K562 (cell line): ENCODE results near the gene CD300H. TPM values are rescaled to one million over a fixed set of nuclear protein-coding genes. Genes with fewer than 3 reads are reported as not detected.

ENCODE experiments used
- ATAC-seq: fragments of 200-7000 bp; cut with Tn5 transposase; 3 replicates; pipeline ENCODE4 v1.9.1; 2020; ENCODE audit warnings: moderate library complexity
- BruUV-seq: library from RNA; stranded (reverse); fragments of 400-500 nt; replicated peaks from 2 replicates; lab custom pipeline; 2021; lab: Mats Ljungman, UMichigan
- CTCF ChIA-PET: fragments of 300-600 bp; formaldehyde crosslinking; extraction: SDS; loops from one replicate; lab custom pipeline; 2021; ENCODE audit warnings: low intra/inter-chr PET ratio; lab: Yijun Ruan, JAX
- POLR2A ChIA-PET: fragments of 300-600, 350-650 bp; sonication (Branson Sonifier 250); formaldehyde crosslinking; extraction: SDS; loops from one replicate; lab custom pipeline; 2021; ENCODE audit warnings: antibody characterized with exemption, inconsistent platforms; lab: Yijun Ruan, JAX
- DNase-seq, 4 experiments: peaks; one replicate each; pipeline versions ENCODE4 v3.0.0 to v3.0.0-alpha.2; 2011 to 2018; ENCODE audit warnings: low spot score in 3 of 4, mixed read lengths in 3 of 4; ENCODE audit errors: extremely low read depth in 1 of 4
- FAIRE-seq: peaks from 2 replicates; lab custom pipeline; 2011; peaks lifted over from hg19 to GRCh38; lab: Jason Lieb, UNC
- H2AFZ ChIP-seq: 2 replicates; pipeline ENCODE4 v1.6.0; 2011; ENCODE audit warnings: low read depth, low read length, control low read depth, inconsistent platforms
- H3K27ac ChIP-seq: fragments of 200-600 bp; 3 replicates; pipeline ENCODE4 v1.8.0; 2011; ENCODE audit warnings: low read depth, mild to moderate bottlenecking, control low read depth, inconsistent platforms, low read length, moderate library complexity, mixed read lengths; ENCODE audit errors: extremely low read depth
- H3K27me3 ChIP-seq, 2 experiments: fragments of 300-600 bp in 1 of 2; 2 replicates in 1 of 2; 3 replicates in 1 of 2; pipeline versions ENCODE4 v1.6.0 to v1.8.0; 2011; ENCODE audit warnings: inconsistent platforms in 2 of 2, low read length in 2 of 2, mild to moderate bottlenecking in 1 of 2, mixed read lengths in 1 of 2, moderate library complexity in 1 of 2; ENCODE audit not compliant: control insufficient read depth in 2 of 2, insufficient read depth in 2 of 2
- H3K36me3 ChIP-seq: fragments of 300-600 bp; 3 replicates; pipeline ENCODE4 v1.8.0; 2011; ENCODE audit warnings: mild to moderate bottlenecking, low read length, inconsistent platforms; ENCODE audit not compliant: control insufficient read depth, insufficient read depth
- H3K4me1 ChIP-seq, 2 experiments: fragments of 200-600 bp in 1 of 2; replicated peaks in 1 of 2; 2 replicates in 1 of 2; 3 replicates in 1 of 2; pipeline versions ENCODE4 v1.5.1 to v1.8.0; 2011; ENCODE audit warnings: inconsistent platforms in 2 of 2, low read length in 2 of 2, mild to moderate bottlenecking in 1 of 2, mixed read lengths in 1 of 2, moderate library complexity in 1 of 2; ENCODE audit not compliant: control insufficient read depth in 2 of 2, insufficient read depth in 2 of 2
- H3K4me2 ChIP-seq: 2 replicates; pipeline ENCODE4 v1.6.1; 2011; ENCODE audit warnings: low read length, control low read depth, inconsistent platforms, mixed read lengths; ENCODE audit not compliant: insufficient read depth
- H3K4me3 ChIP-seq: fragments of 200-600 bp; sonication (generic), shearing (Covaris generic); 2 replicates; pipeline ENCODE4 v1.5.1; 2016; ENCODE audit warnings: control low read depth, inconsistent platforms
- H3K79me2 ChIP-seq: fragments of 200-600 bp; 3 replicates; pipeline ENCODE4 v1.8.0; 2011; ENCODE audit warnings: low read length, inconsistent platforms; ENCODE audit not compliant: control insufficient read depth, insufficient read depth
- H3K9ac ChIP-seq, 2 experiments: 2 replicates each; pipeline versions ENCODE4 v1.6.0 to v1.6.1; 2011; ENCODE audit warnings: low read depth in 2 of 2, low read length in 2 of 2, control low read depth in 1 of 2, inconsistent platforms in 1 of 2, mild to moderate bottlenecking in 1 of 2, mixed read lengths in 1 of 2; ENCODE audit not compliant: insufficient read depth in 1 of 2
- H3K9me1 ChIP-seq: one replicate; pipeline ENCODE4 v1.6.0; 2011; ENCODE audit warnings: inconsistent platforms, mild to moderate bottlenecking, low read length, moderate library complexity; ENCODE audit not compliant: control insufficient read depth, insufficient read depth
- H3K9me3 ChIP-seq: replicated peaks from 2 replicates; pipeline ENCODE4 v1.5.1; 2011; ENCODE audit warnings: low read depth, low read length, inconsistent platforms; ENCODE audit not compliant: control insufficient read depth, insufficient read depth
- H4K20me1 ChIP-seq: replicated peaks from 2 replicates; pipeline ENCODE4 v1.6.1; 2011; ENCODE audit warnings: low read length, inconsistent platforms, mixed read lengths; ENCODE audit not compliant: control insufficient read depth, insufficient read depth
- CREBBP ChIP-seq: IDR thresholded peaks from one replicate; pipeline ENCODE4 v1.6.1; 2012; ENCODE audit warnings: low read depth, mild to moderate bottlenecking, control low read depth, inconsistent platforms, low read length
- HBP1 ChIP-seq: fragments of 450-650 bp; formaldehyde crosslinking; IDR thresholded peaks from 2 replicates; pipeline ENCODE4 v1.4.0; 2022; ENCODE audit warnings: missing genetic modification characterization
- MYNN ChIP-seq, 2 experiments: sonication (generic); formaldehyde crosslinking in 1 of 2; IDR thresholded peaks; 2 replicates each; pipeline versions ENCODE4 v1.5.0 to v1.6.1; 2016 to 2020; ENCODE audit warnings: antibody characterized with exemption in 1 of 2, missing genetic modification reagents in 1 of 2
- OTX1 ChIP-seq: fragments of 450-650 bp; formaldehyde crosslinking; IDR thresholded peaks from 2 replicates; pipeline ENCODE4 v1.4.0; 2022; ENCODE audit warnings: mild to moderate bottlenecking
- TAF15 ChIP-seq: fragments of 200-400 bp; formaldehyde crosslinking; IDR thresholded peaks from 2 replicates; pipeline ENCODE4 v1.6.1; 2017; ENCODE audit warnings: mild to moderate bottlenecking, low read depth, low read length, moderate library complexity
- ZBTB26 ChIP-seq: fragments of 450-650 bp; formaldehyde crosslinking; IDR thresholded peaks from 2 replicates; pipeline ENCODE4 v1.4.0; 2022; ENCODE audit warnings: missing genetic modification characterization
- ZBTB43 ChIP-seq: sonication (generic); formaldehyde crosslinking; IDR thresholded peaks from 2 replicates; pipeline ENCODE4 v1.8.0; 2023; ENCODE audit warnings: mild to moderate bottlenecking, missing genetic modification reagents
- ZNF696 ChIP-seq: fragments of 250-450 bp; sonication (Bioruptor Pico); conservative IDR thresholded peaks from 2 replicates; pipeline ENCODE4 v1.4.0; 2020; ENCODE audit warnings: mild to moderate bottlenecking, moderate library complexity
- WGBS: fragments of 100-300 bp; shearing (Covaris generic); methylation state at CpG from one replicate; pipeline ENCODE4 v1.1.6; 2016; ENCODE audit warnings: low coverage, mixed read lengths; ENCODE audit not compliant: insufficient coverage; ENCODE audit errors: missing lambda C conversion rate; 5-methylcytosine and 5-hydroxymethylcytosine counted together
- in situ Hi-C: fragments of 300-500 bp; cut with MboI; formaldehyde crosslinking; loops from 4 replicates; pipeline ENCODE4 v1.15.0; 2018; ENCODE audit warnings: inconsistent platforms, mixed read lengths
- intact Hi-C: fragments of 100-400 bp; cut with micrococcal nuclease; formaldehyde crosslinking; loops from 2 replicates; pipeline ENCODE4 v1.14.2; 2022
- polyA plus RNA-seq, 8 experiments: library from polyadenylated mRNA; depleted of rRNA in 4 of 8; stranded (reverse) in 5 of 8; unstranded in 3 of 8; fragments of >200 nt; fragmentation: Nextera tagmentation in 2 of 8; fragmentation: Illumina TruSeq in 1 of 8; extraction: Ambion mirVana in 2 of 8; extraction: Trizol in 1 of 8; gene quantifications; 2 replicates each; pipeline versions ENCODE4 v1.2.1 to v1.2.3, GENCODE V29; 2011 to 2014; ENCODE audit warnings: inconsistent platforms in 1 of 8, missing spikeins in 1 of 8
- total RNA-seq, 7 experiments: library from RNA; depleted of rRNA in 6 of 7; stranded (reverse); fragments of >200 nt in 6 of 7; fragmentation: Illumina TruSeq in 2 of 7; extraction: Trizol in 2 of 7; gene quantifications; 2 replicates each; pipeline versions ENCODE4 v1.2.1 to v1.2.3, GENCODE V29; 2011 to 2021; ENCODE audit warnings: low replicate concordance in 1 of 7

Gene CD300H
- total and polyA plus RNA-seq, 9 of the 15 experiments (the other 6 are each of a cell fraction or from before 2014, with no cell fraction given), result not detected

GRCh38 chr17:74563358-74563757 is 4.0 kb downstream of the CD300H start:
- in situ Hi-C loops (no loop called here), intact Hi-C loops (no loop called here)
- FAIRE-seq (peak; percentile 15), DNase-seq (no peak), ATAC-seq (no peak)
- Histone ChIP-seq H3K4me2 (no peak overlapping the region), H3K79me2 (no peaks in the 10 kb centered on the region), H3K9me3 (no peaks in the 10 kb centered on the region), H3K9ac (no peak overlapping the region), H3K4me1 (no peaks in the 10 kb centered on the region), H2AFZ (no peak overlapping the region), H3K36me3 (no peaks in the 10 kb centered on the region), H4K20me1 (no peaks in the 10 kb centered on the region; the same call in 1 of the 2 replicates)
- POLR2A ChIA-PET, result no interaction called here
- no TSS peak for BruUV-seq
- 0% methylated on average over 1 of the region's 1 CpG for WGBS
- TF ChIP-seq OTX1 (CRISPR knock-in tag) (0 out of 2 replicates have a peak, but pooled peaks have one; percentile 26), ZBTB43 (CRISPR knock-in tag) (peak; percentile 88; the same call in 1 of the 2 replicates), HBP1 (CRISPR knock-in tag) (0 out of 2 replicates have a peak, but pooled peaks have one; percentile 47), TAF15 (no peak), ZNF696 (no peak), CREBBP (peak; percentile 24), ZBTB26 (CRISPR knock-in tag) (peak; percentile 61), MYNN (IDR thresholded peaks at IDR 0.05) (0 out of 2 replicates have a peak, but pooled peaks have one; percentile 23), MYNN (CRISPR knock-in tag; IDR thresholded peaks at IDR 0.05) (no peak)
- TF ChIP-seq, all 486 proteins: peak for 6
- Histone ChIP-seq H3K27me3 (peaks cover 0 to 35% of the 10 kb centered on the region in 2 experiments; a peak in 4 of 5 replicates), H3K9me1 (no peaks in the 10 kb centered on the region), H3K27ac (no peak overlapping the region), H3K4me3 (no peak overlapping the region)
- CTCF ChIA-PET, result no interaction called here
